HG03039 (cell line): Measurements from ENCODE around the gene DUS1L.

Experiments
- ATAC-seq: cut with Tn5 transposase; IDR thresholded peaks from one replicate; pipeline ENCODE4 v1.9.1; 2021; ENCODE audit warnings: mild to moderate bottlenecking, moderate library complexity; ENCODE audit not compliant: unreplicated experiment

Gene DUS1L

DNA sequence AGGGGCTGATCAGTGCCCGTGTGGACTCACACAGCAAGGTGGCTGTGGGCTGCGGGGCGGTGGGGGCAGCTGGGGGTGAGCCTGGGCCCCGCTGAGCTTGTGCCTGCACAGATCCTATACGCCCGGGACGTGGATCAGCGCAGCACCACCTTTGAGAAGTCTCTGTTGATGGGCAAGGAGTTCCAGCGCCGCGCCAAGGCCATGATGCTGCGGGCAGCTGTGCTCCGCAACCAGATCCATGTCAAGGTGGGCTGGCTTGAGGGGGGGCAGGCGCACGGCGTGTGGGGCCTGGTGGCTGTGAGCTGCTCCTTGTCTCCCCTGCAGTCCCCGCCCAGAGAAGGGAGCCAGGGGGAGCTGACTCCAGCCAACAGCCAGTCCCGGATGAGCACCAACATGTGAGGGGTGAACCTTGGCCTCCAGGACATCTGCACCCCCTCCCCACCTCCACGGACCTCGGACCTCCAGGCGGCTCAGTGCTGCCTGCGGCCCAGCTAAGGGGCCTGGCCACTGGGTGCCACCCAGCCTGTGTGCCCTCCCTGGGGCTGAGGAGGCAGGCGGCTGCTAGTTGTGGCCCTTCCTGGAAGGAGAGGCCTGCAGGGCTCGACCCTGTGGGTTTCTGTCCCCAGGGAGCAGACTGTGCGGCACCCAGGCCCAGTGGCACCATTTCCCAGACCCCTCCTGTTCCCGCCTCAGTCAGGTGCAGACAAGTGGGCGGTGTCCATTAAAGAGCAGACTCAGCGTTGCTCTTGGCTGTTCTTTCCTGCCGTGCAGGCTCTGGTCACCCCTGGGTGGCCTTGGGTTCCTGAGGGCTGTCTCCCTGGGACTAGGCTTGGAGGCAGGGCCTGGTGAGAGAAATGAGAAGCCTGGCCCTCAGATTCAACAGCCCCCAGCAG, 8.6 kb downstream of the DUS1L start:
- ATAC-seq, result no peak

- ATAC-seq, result no peak
These were observed 9.5 kb downstream of the DUS1L start for GRCh38 chr17:82055965-82056728.

DNA sequence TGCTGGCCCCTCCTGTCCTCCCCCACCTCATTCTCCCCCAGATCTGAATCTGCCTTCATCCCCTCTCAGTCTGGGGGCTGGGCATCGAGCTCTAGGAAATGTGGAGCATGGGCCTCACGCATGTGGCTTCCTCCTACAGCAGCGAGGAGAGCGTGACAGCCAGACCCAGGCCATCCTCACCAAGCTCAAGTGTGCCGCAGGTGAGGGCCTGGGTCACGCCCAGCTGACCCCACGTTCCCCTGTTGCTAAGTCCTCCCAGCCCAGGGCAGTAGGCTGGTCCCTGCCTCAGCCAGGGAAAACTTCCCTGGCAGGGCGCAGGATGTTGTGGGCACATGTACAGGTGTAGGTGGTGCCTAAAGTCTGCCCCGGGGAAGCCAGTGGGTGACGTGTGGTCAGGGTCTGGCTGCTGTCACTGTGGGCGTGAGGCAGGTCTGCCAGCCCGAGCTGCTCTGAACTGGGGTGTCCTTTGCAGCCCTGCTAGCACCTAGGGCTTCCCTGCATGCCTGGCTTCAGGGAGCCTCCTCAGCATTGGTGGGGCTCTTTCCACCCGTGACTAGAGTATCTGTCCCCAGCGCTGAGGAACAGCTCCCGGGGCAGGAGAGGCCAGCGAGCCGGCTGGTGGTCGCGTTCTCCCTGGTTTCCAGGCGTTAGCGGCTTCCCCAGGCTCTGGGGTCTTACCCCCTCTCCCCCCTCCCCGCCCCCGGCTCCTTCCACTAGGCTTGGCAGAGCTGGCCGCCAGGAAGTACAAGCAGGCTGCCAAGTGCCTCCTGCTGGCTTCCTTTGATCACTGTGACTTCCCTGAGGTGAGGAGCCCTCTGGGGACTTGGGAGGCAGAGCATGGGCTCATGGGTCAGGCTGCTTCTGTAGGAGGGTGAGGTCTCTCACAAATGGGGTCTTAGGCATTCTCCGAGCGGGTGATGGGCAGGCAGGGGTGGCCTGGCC, 10.3 kb downstream of the DUS1L start:
- ATAC-seq, result no peak

GRCh38 chr17:82054351-82055022, 11.1 kb downstream of the DUS1L start:
- no peak for ATAC-seq

- ATAC-seq, result no peak
These were observed 11.9 kb downstream of the DUS1L start for GRCh38 chr17:82053556-82054263.

GRCh38 chr17:82053130-82053529, 12.5 kb downstream of the DUS1L start:
- no peak for ATAC-seq

DNA sequence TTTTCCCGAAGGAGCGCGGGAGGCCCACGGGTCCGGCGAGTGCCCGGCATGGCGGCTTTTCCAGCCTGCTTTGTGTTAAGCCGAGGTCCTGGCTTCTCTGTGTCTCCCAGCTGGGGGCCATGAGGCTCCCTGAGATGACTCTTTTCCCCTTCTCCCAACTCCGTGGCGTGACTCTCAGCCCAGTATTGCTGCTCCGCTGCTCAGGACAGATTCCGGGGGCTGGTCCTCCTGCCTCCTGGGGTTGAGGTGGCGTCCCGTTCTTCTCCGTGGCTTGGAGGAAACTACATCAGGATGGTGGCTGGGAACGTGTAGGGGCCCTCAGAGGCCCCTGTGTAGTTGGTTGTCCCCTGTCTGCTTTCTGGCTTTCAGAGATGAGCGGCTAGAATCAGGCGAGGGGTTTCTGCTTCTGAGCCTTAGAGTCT, 13.0 kb downstream of the DUS1L start:
- ATAC-seq, result no peak

GRCh38 chr17:82051776-82052637, 13.6 kb downstream of the DUS1L start, which contains the start of the genes GPS1 and RFNG:
GPS1 (plus strand) TSS chr17:82051898; CDS start chr17:82051932, 34 bp downstream.
RFNG (minus strand) TSS chr17:82051811; CDS start chr17:82051766, 45 bp downstream.
- ATAC-seq, result no peak

GRCh38 chr17:82050761-82051641, 14.6 kb downstream of the DUS1L start:
- ATAC-seq, result no peak

- ATAC-seq, result no peak
These were observed 15.3 kb downstream of the DUS1L start for GRCh38 chr17:82050152-82050760.

- no peak for ATAC-seq
These were observed 16.1 kb downstream of the DUS1L start for GRCh38 chr17:82049521-82049971.

GRCh38 chr17:82049106-82049505, 16.5 kb downstream of the DUS1L start:
- no peak for ATAC-seq

- ATAC-seq, result no peak
These were observed 17.0 kb downstream of the DUS1L start for GRCh38 chr17:82048571-82048971.

DNA sequence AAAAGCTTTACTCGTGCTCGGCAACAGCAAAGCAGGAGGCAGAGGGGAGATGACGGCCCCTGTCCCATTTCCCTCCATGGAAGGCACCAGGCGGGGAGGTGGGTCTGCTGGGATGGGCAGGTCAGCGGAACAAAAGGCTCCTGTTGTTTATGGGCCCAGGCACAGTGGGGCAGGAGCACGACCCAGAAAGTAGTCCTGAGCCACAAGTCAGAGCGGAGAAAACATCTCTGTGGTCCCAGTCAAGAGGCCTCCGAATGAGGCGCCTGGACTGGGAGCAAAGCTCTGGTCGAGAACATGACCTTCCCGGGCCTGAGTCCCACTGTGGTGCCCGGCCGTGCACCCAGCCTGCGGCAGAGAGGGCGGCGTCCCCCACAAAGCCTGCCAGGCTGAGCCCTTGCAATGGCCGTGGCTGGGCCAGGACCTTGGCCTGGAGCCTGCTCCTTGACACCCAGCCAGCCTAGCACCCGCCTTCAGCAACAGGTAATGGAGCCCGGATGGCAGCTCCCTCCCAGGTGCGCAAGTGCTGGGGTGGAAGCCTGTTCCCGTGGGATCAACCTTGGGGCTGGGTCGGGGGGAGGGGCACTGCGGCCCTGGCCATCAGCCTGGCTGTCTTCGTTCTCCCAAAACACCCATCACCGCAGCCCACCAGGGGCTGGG, 17.6 kb downstream of the DUS1L start:
- ATAC-seq, result no peak

GRCh38 chr17:82047379-82047778, 18.2 kb downstream of the DUS1L start:
- ATAC-seq, result no peak

DNA sequence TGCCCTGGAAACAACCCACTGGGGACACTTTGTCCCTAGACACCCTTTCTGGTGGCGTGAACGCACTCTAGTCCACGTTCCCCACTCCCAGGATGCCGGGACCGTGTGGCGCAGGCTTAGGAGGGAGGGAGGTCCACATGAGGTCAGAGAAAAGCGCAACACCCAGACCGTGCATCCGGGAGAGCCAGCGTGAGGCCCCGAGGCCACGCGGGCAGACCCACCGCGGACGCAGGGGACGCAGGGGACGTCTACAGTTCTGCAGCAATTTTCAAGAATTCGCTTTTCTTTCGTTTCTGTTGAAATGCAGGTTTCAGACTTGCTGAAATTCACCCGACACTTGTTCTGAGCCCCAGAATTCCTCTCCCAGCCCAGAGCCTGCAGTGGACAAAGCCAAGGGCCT, 18.7 kb downstream of the DUS1L start:
- ATAC-seq, result no peak
